Left lung (tissue), 10 donors: ENCODE results near the gene ARRDC2. TPM values are rescaled to one million over a fixed set of nuclear protein-coding genes. Genes with fewer than 3 reads are reported as not detected.

Source experiments
- ATAC-seq: fragments of 200-7000 bp; cut with Tn5 transposase; one replicate; pipeline ENCODE4 v1.9.1; 2020; ENCODE audit warnings: moderate library complexity
- DNase-seq, 4 donors: peaks; one replicate each; pipeline ENCODE4 v3.0.0-alpha.2; 2013 to 2020
- H3K27ac ChIP-seq, 2 donors: fragments of 200-600 bp; sonication (generic) in 1 of 2; one replicate each; pipeline versions ENCODE4 v1.5.0 to v1.8.0; 2020 to 2021
- H3K27me3 ChIP-seq, 2 donors: fragments of 200-600 bp; sonication (generic) in 1 of 2; one replicate each; pipeline versions ENCODE4 v1.5.0 to v1.8.0; 2020 to 2021
- H3K36me3 ChIP-seq, 2 donors: fragments of 200-600 bp; sonication (generic) in 1 of 2; one replicate each; pipeline versions ENCODE4 v1.5.0 to v1.8.0; 2020 to 2021
- H3K4me1 ChIP-seq, 2 donors: fragments of 200-600 bp; one replicate each; pipeline ENCODE4 v1.8.0; 2021
- H3K4me3 ChIP-seq, 2 donors: fragments of 200-600 bp; sonication (generic) in 1 of 2; one replicate each; pipeline versions ENCODE4 v1.5.0 to v1.8.0; 2020 to 2021; ENCODE audit warnings: mild to moderate bottlenecking in 1 of 2
- H3K9me3 ChIP-seq, 2 donors: fragments of 200-600 bp; sonication (generic) in 1 of 2; one replicate each; pipeline versions ENCODE4 v1.5.0 to v1.8.0; 2020 to 2021
- CTCF ChIP-seq, 2 donors: fragments of 200-600 bp; sonication (generic) in 1 of 2; IDR thresholded peaks; one replicate each; pipeline versions ENCODE4 v1.5.0 to v1.8.0; 2021; ENCODE audit warnings: antibody characterized with exemption in 2 of 2
- intact Hi-C, 2 donors: fragments of 100-400 bp; cut with DNase I; formaldehyde crosslinking; loops; one replicate each; pipeline versions ENCODE4 v1.11.2 to v1.14.2; 2022
- polyA plus RNA-seq, 6 donors: library from polyadenylated mRNA; unstranded; fragments of 120-200 nt; gene quantifications; one replicate each; pipeline ENCODE4 v1.2.1, GENCODE V29; 2013; ENCODE audit not compliant: insufficient read length in 6 of 6
- total RNA-seq, 2 donors: library from RNA; stranded (reverse); fragmentation: NEBNext Ultra II Directional; extraction: Animal tissue kit (Norgen Biotek cat#: 25700); gene quantifications; one replicate each; pipeline ENCODE4 v1.2.1, GENCODE V29; 2021
- donor health status: DM: no; HTN: yes; CAD: no.
- donor health status: DM: no; HTN: no; CAD: no.

The ARRDC2 gene
- total and polyA plus RNA-seq, 8 donors, result 7.4 to 37.8 (median 10.3) TPM

GRCh38 chr19:18016209-18016910 lies 8.4 kb downstream of the ARRDC2 start:
- intact Hi-C loops, result no loop called here
- Histone ChIP-seq H3K4me1 (peaks cover 13 to 83% of the 10 kb centered on the region in 2 donors), H3K4me3 (no peak overlapping the region), H3K9me3 (no peaks in the 10 kb centered on the region), H3K36me3 (peaks cover 0 to 45% of the 10 kb centered on the region in 2 donors), H3K27ac (peak overlapping the region; percentile 72 to 75), H3K27me3 (no peaks in the 10 kb centered on the region)
- no peak for TF ChIP-seq CTCF (IDR thresholded peaks at IDR 0.05)
- DNase-seq (no peak), ATAC-seq (no peak)

DNA sequence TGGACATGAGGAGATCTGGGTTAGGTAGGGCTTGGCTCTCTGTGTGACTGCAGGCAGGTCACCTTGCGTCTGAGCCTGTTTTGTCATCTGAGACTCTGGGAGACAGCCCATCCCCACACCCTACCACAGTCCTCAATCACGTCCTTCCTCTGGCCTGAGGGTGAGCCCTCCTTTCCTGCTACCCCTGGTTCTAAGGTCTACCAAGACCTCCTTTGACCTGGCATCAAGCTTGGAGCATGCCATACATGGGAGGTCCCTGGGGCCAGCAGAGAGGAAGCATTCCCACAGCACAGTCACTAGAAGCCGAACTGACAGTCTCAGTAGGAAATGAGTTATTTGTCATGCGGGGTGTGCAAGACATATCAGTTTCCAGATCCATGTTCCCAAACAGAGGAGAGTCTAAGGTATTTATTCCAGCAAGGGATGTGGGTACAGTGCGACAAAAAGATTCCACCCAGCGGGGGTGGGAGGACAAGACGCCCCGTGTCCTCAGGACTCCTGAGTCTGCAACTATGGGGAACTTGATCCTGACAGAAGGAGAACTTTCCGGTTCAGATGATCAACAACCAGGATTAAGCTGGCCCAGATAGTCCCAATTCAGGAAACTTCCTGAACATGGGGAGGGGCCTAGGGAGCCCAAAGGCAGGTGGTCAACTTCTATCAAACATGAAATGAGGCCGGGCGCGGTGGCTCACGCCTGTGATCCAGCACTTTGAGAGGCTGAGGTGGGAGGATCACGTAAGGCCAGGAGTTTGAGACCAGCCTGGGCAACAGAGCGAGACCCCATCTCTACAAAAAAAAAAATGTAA lies 9.5 kb downstream of the ARRDC2 start:
- DNase-seq, result no peak
- peak; percentile 4 for ATAC-seq
- Histone ChIP-seq H3K9me3 (no peaks in the 10 kb centered on the region), H3K36me3 (peaks cover 0 to 34% of the 10 kb centered on the region in 2 donors), H3K27me3 (no peaks in the 10 kb centered on the region), H3K27ac (peak overlapping the region; percentile 72 to 75), H3K4me1 (peaks cover 22 to 92% of the 10 kb centered on the region in 2 donors), H3K4me3 (no peak overlapping the region)
- no peak for TF ChIP-seq CTCF (IDR thresholded peaks at IDR 0.05)
- intact Hi-C loops, result no loop called here

DNA sequence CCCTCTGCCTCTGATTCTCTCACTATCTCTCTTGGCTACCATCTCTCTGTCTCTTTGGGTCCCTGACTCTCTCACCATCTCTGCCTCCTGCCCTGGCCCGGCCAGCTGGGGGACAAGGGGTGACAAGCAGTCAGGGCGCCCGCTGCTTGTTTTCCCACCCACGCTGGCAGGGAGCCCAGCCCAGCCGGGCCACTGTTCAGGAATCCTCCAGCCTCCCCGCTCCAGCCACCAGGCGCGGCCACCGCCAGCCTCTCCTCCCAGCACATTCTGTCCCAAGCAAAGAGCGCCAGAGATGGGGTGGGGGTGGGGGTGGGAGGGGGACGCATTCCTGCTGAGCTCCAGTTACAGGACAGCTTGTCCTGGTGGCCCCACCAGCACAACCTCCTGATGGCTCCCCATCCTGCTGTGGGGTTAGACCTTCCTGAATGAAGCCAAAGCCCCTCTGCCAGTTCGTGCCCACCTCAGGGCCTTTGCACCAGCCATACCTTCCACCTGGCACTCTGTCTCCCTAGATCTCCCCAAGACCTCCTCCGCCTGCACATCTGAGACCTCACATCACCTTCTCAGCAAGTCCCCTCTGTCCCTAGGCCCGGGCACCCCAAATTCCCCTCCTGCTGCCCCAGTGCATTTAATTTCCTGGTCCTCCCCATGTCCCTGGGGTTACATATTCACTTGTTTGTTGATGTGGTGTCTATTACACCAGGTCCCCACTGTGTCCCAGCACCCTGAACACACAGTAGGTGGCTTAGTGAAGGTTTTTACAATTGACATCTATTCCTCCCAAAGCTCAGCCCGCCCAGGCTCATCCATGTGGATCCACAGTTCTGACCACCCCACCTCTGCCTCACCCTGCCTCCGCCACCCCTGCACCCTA lies 12.5 kb downstream of the ARRDC2 start:
- Histone ChIP-seq H3K36me3 (peaks cover 0 to 4% of the 10 kb centered on the region in 2 donors), H3K27ac (peak overlapping the region; percentile 84 to 88), H3K9me3 (no peaks in the 10 kb centered on the region), H3K4me1 (peaks cover 28 to 95% of the 10 kb centered on the region in 2 donors), H3K4me3 (no peak overlapping the region), H3K27me3 (no peaks in the 10 kb centered on the region)
- TF ChIP-seq CTCF (IDR thresholded peaks at IDR 0.05), result peak in 1 of 2 donors; percentile 10
- intact Hi-C loops, result no loop called here
- DNase-seq (peak in 3 of 4 donors; percentile 72 to 90 (median 75)), ATAC-seq (peak; percentile 23)

DNA sequence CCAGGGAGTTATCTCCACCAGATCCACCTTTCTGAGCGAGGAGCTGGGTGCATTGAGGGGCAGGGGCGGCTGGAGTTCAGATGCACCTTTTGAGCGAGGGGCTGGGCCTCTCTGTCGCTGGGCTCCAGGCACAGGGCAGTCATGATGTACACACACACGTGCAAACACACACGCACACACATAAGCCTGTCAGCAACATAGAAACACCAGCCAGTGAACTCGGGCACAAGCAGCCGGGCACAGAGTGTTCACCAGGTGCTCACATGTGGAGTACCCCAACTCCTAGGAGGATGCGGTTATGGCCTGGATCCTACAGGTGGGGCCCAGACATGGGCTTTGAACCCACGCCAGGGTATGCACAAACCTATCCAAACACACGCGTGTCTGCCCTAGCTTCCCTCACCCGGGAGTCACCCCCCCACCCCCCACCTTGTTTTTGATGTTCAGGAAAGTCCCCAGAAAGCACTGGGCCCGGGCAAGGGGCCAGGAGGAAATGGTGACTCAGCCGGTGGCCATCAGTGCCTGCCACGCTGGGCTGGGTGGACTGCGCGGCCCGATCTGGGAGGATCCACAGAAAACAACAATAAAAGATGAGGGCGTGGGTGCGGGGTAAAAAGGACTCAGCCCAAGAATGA lies 13.3 kb downstream of the ARRDC2 start:
- intact Hi-C loops, result no loop called here
- Histone ChIP-seq H3K9me3 (no peaks in the 10 kb centered on the region), H3K27ac (peak overlapping the region; percentile 84 to 88), H3K4me1 (peaks cover 28 to 87% of the 10 kb centered on the region in 2 donors), H3K4me3 (peak overlapping the region in 1 of 2 donors; percentile 21), H3K36me3 (no peaks in the 10 kb centered on the region), H3K27me3 (no peaks in the 10 kb centered on the region)
- ATAC-seq (peak; percentile 65), DNase-seq (peak in 3 of 4 donors; percentile 56 to 94 (median 90))
- no peak for TF ChIP-seq CTCF (IDR thresholded peaks at IDR 0.05)
